ENCODE results near the gene PTGIR. TPM values are rescaled to one million over a fixed set of nuclear protein-coding genes. Genes with fewer than 3 reads are reported as not detected.
A peak's percentile ranks its signal among the peaks of the same experiment; 100 is the strongest.

The PTGIR gene
- total RNA-seq, 1 experiment from 2014 or later: 0.24 TPM

DNA sequence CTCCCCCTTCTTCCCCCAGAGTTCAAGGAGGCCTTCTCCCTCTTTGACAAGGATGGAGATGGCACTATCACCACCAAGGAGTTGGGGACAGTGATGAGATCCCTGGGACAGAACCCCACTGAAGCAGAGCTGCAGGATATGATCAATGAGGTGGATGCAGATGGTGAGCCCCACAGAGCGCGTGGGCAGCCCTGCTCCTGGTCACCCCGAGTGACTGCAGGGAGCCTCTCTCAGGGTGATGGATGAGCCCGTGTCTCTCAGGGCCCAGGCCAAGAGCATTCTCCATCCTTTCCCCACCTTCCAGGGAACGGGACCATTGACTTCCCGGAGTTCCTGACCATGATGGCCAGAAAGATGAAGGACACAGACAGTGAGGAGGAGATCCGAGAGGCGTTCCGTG is 16.7 kb downstream of the PTGIR start:
- ChIA-PET CTCF (interaction anchor here (4.9 kb wide), 1 partner anchor 9 kb away, joined by 26 read pairs; no protein-coding TSS in a partner anchor), POLR2A (interaction anchor here (0.9 kb wide), 1 partner anchor 53 kb away, joined by 3 read pairs; the partner anchor contains the start of gene DACT3)
- peaks cover 11% of the 10 kb centered on the region for H3K4me1 Mint-ChIP-seq
- no peak overlapping the region for H3K4me3 Mint-ChIP-seq
- ATAC-seq (no peak), DNase-seq (ENCODE audit: low spot score) (no peak)
- no peaks in the 10 kb centered on the region for H3K9me3 Mint-ChIP-seq
- no peak overlapping the region for H3K27ac Mint-ChIP-seq
- TF ChIP-seq NR1H2 (CRISPR knock-in tag; IDR thresholded peaks at IDR 0.05) (no peak), NFYB (CRISPR knock-in tag; conservative IDR thresholded peaks at IDR 0.05; ENCODE audit: low read depth) (no peak), GRHL2 (CRISPR knock-in tag; IDR thresholded peaks at IDR 0.05; ENCODE audit: insufficient replicate concordance, severe bottlenecking) (no peak)
- TF ChIP-seq, protein P1, sequence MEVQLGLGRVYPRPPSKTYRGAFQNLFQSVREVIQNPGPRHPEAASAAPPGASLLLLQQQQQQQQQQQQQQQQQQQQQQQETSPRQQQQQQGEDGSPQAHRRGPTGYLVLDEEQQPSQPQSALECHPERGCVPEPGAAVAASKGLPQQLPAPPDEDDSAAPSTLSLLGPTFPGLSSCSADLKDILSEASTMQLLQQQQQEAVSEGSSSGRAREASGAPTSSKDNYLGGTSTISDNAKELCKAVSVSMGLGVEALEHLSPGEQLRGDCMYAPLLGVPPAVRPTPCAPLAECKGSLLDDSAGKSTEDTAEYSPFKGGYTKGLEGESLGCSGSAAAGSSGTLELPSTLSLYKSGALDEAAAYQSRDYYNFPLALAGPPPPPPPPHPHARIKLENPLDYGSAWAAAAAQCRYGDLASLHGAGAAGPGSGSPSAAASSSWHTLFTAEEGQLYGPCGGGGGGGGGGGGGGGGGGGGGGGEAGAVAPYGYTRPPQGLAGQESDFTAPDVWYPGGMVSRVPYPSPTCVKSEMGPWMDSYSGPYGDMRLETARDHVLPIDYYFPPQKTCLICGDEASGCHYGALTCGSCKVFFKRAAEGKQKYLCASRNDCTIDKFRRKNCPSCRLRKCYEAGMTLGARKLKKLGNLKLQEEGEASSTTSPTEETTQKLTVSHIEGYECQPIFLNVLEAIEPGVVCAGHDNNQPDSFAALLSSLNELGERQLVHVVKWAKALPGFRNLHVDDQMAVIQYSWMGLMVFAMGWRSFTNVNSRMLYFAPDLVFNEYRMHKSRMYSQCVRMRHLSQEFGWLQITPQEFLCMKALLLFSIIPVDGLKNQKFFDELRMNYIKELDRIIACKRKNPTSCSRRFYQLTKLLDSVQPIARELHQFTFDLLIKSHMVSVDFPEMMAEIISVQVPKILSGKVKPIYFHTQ (CRISPR knock-in tag; IDR thresholded peaks at IDR 0.05): no peak
- TF ChIP-seq, protein P2, sequence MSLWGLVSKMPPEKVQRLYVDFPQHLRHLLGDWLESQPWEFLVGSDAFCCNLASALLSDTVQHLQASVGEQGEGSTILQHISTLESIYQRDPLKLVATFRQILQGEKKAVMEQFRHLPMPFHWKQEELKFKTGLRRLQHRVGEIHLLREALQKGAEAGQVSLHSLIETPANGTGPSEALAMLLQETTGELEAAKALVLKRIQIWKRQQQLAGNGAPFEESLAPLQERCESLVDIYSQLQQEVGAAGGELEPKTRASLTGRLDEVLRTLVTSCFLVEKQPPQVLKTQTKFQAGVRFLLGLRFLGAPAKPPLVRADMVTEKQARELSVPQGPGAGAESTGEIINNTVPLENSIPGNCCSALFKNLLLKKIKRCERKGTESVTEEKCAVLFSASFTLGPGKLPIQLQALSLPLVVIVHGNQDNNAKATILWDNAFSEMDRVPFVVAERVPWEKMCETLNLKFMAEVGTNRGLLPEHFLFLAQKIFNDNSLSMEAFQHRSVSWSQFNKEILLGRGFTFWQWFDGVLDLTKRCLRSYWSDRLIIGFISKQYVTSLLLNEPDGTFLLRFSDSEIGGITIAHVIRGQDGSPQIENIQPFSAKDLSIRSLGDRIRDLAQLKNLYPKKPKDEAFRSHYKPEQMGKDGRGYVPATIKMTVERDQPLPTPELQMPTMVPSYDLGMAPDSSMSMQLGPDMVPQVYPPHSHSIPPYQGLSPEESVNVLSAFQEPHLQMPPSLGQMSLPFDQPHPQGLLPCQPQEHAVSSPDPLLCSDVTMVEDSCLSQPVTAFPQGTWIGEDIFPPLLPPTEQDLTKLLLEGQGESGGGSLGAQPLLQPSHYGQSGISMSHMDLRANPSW (CRISPR knock-in tag; conservative IDR thresholded peaks at IDR 0.05; ENCODE audit: low read depth): no peak
- TF ChIP-seq, protein P3, sequence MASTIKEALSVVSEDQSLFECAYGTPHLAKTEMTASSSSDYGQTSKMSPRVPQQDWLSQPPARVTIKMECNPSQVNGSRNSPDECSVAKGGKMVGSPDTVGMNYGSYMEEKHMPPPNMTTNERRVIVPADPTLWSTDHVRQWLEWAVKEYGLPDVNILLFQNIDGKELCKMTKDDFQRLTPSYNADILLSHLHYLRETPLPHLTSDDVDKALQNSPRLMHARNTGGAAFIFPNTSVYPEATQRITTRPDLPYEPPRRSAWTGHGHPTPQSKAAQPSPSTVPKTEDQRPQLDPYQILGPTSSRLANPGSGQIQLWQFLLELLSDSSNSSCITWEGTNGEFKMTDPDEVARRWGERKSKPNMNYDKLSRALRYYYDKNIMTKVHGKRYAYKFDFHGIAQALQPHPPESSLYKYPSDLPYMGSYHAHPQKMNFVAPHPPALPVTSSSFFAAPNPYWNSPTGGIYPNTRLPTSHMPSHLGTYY (CRISPR knock-in tag; IDR thresholded peaks at IDR 0.05): no peak
- TF ChIP-seq, protein P4, sequence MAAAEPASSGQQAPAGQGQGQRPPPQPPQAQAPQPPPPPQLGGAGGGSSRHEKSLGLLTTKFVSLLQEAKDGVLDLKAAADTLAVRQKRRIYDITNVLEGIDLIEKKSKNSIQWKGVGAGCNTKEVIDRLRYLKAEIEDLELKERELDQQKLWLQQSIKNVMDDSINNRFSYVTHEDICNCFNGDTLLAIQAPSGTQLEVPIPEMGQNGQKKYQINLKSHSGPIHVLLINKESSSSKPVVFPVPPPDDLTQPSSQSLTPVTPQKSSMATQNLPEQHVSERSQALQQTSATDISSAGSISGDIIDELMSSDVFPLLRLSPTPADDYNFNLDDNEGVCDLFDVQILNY (CRISPR knock-in tag; IDR thresholded peaks at IDR 0.05): no peak
- no peaks in the 10 kb centered on the region; the same call in 1 of the 2 replicates for H3K27me3 Mint-ChIP-seq (ENCODE audit: low read depth)
- H3K36me3 Mint-ChIP-seq: peaks cover 35% of the 10 kb centered on the region

DNA sequence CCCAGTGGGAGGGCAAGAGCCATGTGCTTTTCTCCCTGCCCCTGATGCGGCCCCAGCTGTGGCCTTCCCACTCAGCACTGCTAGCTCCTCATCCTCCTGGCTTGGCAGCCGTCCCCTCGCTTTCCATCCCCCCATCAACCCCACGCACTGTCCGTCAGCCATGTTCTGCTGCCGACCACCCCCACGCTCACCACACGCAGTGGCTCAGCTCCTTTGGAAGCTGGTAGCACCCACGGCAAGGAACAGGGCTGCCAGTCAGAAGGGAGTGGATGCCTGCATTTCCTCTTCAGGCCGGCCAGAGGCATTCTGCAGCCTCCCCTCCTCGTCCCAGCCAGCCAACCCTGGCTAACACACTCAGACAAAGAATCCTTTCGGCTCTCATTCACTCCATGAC is 17.4 kb downstream of the PTGIR start:
- H3K27me3 Mint-ChIP-seq (ENCODE audit: low read depth): no peaks in the 10 kb centered on the region; the same call in 1 of the 2 replicates
- no peak for ATAC-seq
- peaks cover 35% of the 10 kb centered on the region for H3K36me3 Mint-ChIP-seq
- CTCF ChIA-PET: interaction anchor here (1.0 to 4.9 kb wide), 2 partner anchors 10 to 15 kb away, joined by 3 to 26 read pairs; no protein-coding TSS in a partner anchor
- H3K4me3 Mint-ChIP-seq: no peak overlapping the region
- DNase-seq (ENCODE audit: low spot score): peak; percentile 5
- no peak for TF ChIP-seq HMGA2 (CRISPR knock-in tag; IDR thresholded peaks at IDR 0.05)
- TF ChIP-seq, protein P5, sequence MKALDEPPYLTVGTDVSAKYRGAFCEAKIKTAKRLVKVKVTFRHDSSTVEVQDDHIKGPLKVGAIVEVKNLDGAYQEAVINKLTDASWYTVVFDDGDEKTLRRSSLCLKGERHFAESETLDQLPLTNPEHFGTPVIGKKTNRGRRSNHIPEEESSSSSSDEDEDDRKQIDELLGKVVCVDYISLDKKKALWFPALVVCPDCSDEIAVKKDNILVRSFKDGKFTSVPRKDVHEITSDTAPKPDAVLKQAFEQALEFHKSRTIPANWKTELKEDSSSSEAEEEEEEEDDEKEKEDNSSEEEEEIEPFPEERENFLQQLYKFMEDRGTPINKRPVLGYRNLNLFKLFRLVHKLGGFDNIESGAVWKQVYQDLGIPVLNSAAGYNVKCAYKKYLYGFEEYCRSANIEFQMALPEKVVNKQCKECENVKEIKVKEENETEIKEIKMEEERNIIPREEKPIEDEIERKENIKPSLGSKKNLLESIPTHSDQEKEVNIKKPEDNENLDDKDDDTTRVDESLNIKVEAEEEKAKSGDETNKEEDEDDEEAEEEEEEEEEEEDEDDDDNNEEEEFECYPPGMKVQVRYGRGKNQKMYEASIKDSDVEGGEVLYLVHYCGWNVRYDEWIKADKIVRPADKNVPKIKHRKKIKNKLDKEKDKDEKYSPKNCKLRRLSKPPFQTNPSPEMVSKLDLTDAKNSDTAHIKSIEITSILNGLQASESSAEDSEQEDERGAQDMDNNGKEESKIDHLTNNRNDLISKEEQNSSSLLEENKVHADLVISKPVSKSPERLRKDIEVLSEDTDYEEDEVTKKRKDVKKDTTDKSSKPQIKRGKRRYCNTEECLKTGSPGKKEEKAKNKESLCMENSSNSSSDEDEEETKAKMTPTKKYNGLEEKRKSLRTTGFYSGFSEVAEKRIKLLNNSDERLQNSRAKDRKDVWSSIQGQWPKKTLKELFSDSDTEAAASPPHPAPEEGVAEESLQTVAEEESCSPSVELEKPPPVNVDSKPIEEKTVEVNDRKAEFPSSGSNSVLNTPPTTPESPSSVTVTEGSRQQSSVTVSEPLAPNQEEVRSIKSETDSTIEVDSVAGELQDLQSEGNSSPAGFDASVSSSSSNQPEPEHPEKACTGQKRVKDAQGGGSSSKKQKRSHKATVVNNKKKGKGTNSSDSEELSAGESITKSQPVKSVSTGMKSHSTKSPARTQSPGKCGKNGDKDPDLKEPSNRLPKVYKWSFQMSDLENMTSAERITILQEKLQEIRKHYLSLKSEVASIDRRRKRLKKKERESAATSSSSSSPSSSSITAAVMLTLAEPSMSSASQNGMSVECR (CRISPR knock-in tag; IDR thresholded peaks at IDR 0.05; ENCODE audit: borderline replicate concordance): no peak
- no peak for TF ChIP-seq ZNF121 (CRISPR knock-in tag; IDR thresholded peaks at IDR 0.05)
- no peak for TF ChIP-seq NFYB (CRISPR knock-in tag; conservative IDR thresholded peaks at IDR 0.05; ENCODE audit: low read depth)
- TF ChIP-seq, protein P6, sequence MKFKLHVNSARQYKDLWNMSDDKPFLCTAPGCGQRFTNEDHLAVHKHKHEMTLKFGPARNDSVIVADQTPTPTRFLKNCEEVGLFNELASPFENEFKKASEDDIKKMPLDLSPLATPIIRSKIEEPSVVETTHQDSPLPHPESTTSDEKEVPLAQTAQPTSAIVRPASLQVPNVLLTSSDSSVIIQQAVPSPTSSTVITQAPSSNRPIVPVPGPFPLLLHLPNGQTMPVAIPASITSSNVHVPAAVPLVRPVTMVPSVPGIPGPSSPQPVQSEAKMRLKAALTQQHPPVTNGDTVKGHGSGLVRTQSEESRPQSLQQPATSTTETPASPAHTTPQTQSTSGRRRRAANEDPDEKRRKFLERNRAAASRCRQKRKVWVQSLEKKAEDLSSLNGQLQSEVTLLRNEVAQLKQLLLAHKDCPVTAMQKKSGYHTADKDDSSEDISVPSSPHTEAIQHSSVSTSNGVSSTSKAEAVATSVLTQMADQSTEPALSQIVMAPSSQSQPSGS (CRISPR knock-in tag; IDR thresholded peaks at IDR 0.05; ENCODE audit: borderline replicate concordance, low read depth): no peak
- TF ChIP-seq, protein P7, sequence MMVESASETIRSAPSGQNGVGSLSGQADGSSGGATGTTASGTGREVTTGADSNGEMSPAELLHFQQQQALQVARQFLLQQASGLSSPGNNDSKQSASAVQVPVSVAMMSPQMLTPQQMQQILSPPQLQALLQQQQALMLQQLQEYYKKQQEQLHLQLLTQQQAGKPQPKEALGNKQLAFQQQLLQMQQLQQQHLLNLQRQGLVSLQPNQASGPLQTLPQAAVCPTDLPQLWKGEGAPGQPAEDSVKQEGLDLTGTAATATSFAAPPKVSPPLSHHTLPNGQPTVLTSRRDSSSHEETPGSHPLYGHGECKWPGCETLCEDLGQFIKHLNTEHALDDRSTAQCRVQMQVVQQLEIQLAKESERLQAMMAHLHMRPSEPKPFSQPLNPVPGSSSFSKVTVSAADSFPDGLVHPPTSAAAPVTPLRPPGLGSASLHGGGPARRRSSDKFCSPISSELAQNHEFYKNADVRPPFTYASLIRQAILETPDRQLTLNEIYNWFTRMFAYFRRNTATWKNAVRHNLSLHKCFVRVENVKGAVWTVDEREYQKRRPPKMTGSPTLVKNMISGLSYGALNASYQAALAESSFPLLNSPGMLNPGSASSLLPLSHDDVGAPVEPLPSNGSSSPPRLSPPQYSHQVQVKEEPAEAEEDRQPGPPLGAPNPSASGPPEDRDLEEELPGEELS (CRISPR knock-in tag; IDR thresholded peaks at IDR 0.05): no peak
- peaks cover 18% of the 10 kb centered on the region for H3K4me1 Mint-ChIP-seq
- no peak overlapping the region for H3K27ac Mint-ChIP-seq
- H3K9me3 Mint-ChIP-seq: no peaks in the 10 kb centered on the region
- POLR2A ChIA-PET: no interaction called here
